K562 (cell line): ENCODE data around the gene TRMT112. TPM values are rescaled to one million over a fixed set of nuclear protein-coding genes. Genes with fewer than 3 reads are reported as not detected.

ENCODE experiments used
- AFF4 ChIP-seq: sonication (generic); formaldehyde crosslinking; IDR thresholded peaks from 2 replicates; pipeline ENCODE4 v1.8.0; 2023; ENCODE audit warnings: mild to moderate bottlenecking, missing genetic modification reagents
- CEBPG ChIP-seq, 3 experiments: fragments of 200-800 bp in 1 of 3; sonication (Bioruptor generic) in 1 of 3; sonication (generic) in 1 of 3; formaldehyde crosslinking in 1 of 3; IDR thresholded peaks in 2 of 3; conservative IDR thresholded peaks in 1 of 3; 2 replicates each; pipeline versions ENCODE4 v1.6.1 to v1.8.0; 2016 to 2022; ENCODE audit warnings: missing compliant biosample characterization in 2 of 3, missing genetic modification characterization in 2 of 3, mild to moderate bottlenecking in 1 of 3, missing genetic modification reagents in 1 of 3
- CXXC5 ChIP-seq: fragments of 250-450 bp; sonication (Bioruptor Pico); IDR thresholded peaks from 2 replicates; pipeline ENCODE4 v1.8.0; 2022; ENCODE audit warnings: inconsistent platforms, mild to moderate bottlenecking, moderate library complexity
- E2F4 ChIP-seq: sonication (generic); formaldehyde crosslinking; IDR thresholded peaks from 2 replicates; pipeline ENCODE4 v1.8.0; 2022; ENCODE audit warnings: mild to moderate bottlenecking, low read depth, missing genetic modification reagents
- HOXB6 ChIP-seq: fragments of 250-450 bp; sonication (Bioruptor Pico); IDR thresholded peaks from 2 replicates; pipeline ENCODE4 v1.5.1; 2022; ENCODE audit warnings: mild to moderate bottlenecking, borderline replicate concordance
- MEF2D ChIP-seq: conservative IDR thresholded peaks from 2 replicates; pipeline ENCODE4 v1.6.1; 2016; ENCODE audit warnings: low read depth, missing genetic modification characterization, missing compliant biosample characterization
- PRPF4 ChIP-seq: fragments of 200-400 bp; formaldehyde crosslinking; IDR thresholded peaks from one replicate; pipeline ENCODE4 v1.6.1; 2017; ENCODE audit warnings: low read length, low read depth, mild to moderate bottlenecking; ENCODE audit not compliant: insufficient read depth, poor library complexity, severe bottlenecking
- PTBP1 ChIP-seq: fragments of 200-400 bp; formaldehyde crosslinking; IDR thresholded peaks from 2 replicates; pipeline ENCODE4 v1.6.1; 2017; ENCODE audit warnings: low read depth, low read length
- PYGO2 ChIP-seq: fragments of 450-650 bp; IDR thresholded peaks from 2 replicates; pipeline ENCODE4 v1.6.1; 2016; ENCODE audit warnings: mild to moderate bottlenecking, missing genetic modification characterization, moderate library complexity, missing compliant biosample characterization
- RHOXF2B ChIP-seq: fragments of 250-450 bp; sonication (Bioruptor Pico); conservative IDR thresholded peaks from 2 replicates; pipeline ENCODE4 v1.5.1; 2021
- STAG1 ChIP-seq: sonication (generic); formaldehyde crosslinking; IDR thresholded peaks from 2 replicates; pipeline ENCODE4 v1.5.0; 2020; ENCODE audit warnings: missing genetic modification reagents, borderline replicate concordance
- ZC3H8 ChIP-seq: fragments of 450-650 bp; IDR thresholded peaks from 2 replicates; pipeline ENCODE4 v1.6.1; 2017
- ZNF197 ChIP-seq: fragments of 200-800 bp; sonication (Bioruptor generic); IDR thresholded peaks from 2 replicates; pipeline ENCODE4 v1.6.1; 2016; ENCODE audit warnings: low read depth, missing genetic modification characterization, missing compliant biosample characterization
- ZNF592 ChIP-seq: fragments of 450-650 bp; IDR thresholded peaks from 2 replicates; pipeline ENCODE4 v1.6.1; 2017; ENCODE audit warnings: antibody characterized with exemption, mild to moderate bottlenecking
- polyA plus RNA-seq, 8 experiments: library from polyadenylated mRNA; depleted of rRNA in 4 of 8; stranded (reverse) in 5 of 8; unstranded in 3 of 8; fragments of >200 nt; fragmentation: Nextera tagmentation in 2 of 8; fragmentation: Illumina TruSeq in 1 of 8; extraction: Ambion mirVana in 2 of 8; extraction: Trizol in 1 of 8; gene quantifications; 2 replicates each; pipeline versions ENCODE4 v1.2.1 to v1.2.3, GENCODE V29; 2011 to 2014; ENCODE audit warnings: inconsistent platforms in 1 of 8, missing spikeins in 1 of 8
- total RNA-seq, 7 experiments: library from RNA; depleted of rRNA in 6 of 7; stranded (reverse); fragments of >200 nt in 6 of 7; fragmentation: Illumina TruSeq in 2 of 7; extraction: Trizol in 2 of 7; gene quantifications; 2 replicates each; pipeline versions ENCODE4 v1.2.1 to v1.2.3, GENCODE V29; 2011 to 2021; ENCODE audit warnings: low replicate concordance in 1 of 7
- TF ChIP-seq, protein P1 (sequence below): IDR thresholded peaks from 3 replicates; pipeline ENCODE4 v1.6.1; 2011; ENCODE audit warnings: borderline replicate concordance, mild to moderate bottlenecking; ENCODE audit not compliant: insufficient read length, insufficient read depth

The TRMT112 gene
- total and polyA plus RNA-seq, 9 of the 15 experiments (the other 6 are each of a cell fraction or from before 2014, with no cell fraction given), result 162 to 444 (median 300) TPM

- TF ChIP-seq ZNF592 (peak; percentile 63; the same call in 1 of the 2 replicates), MEF2D (no peak), CXXC5 (CRISPR knock-in tag) (peak; percentile 98), ZNF197 (CRISPR knock-in tag) (peak; percentile 34; the same call in 1 of the 2 replicates), PRPF4 (no peak), PYGO2 (tag) (no peak), RHOXF2B (CRISPR knock-in tag) (no peak), CEBPG (CRISPR knock-in tag; IDR thresholded peaks at IDR 0.05) (peak; percentile 93), CEBPG (tag; conservative IDR thresholded peaks at IDR 0.05 in 1 of 2, IDR thresholded peaks at IDR 0.05 in 1 of 2) (peak; percentile 96 to 97), HOXB6 (CRISPR knock-in tag) (no peak), STAG1 (no peak), E2F4 (CRISPR knock-in tag) (no peak), AFF4 (CRISPR knock-in tag) (peak; percentile 91; the same call in 1 of the 2 replicates), PTBP1 (no peak), ZC3H8 (no peak)
- TF ChIP-seq, protein P1, sequence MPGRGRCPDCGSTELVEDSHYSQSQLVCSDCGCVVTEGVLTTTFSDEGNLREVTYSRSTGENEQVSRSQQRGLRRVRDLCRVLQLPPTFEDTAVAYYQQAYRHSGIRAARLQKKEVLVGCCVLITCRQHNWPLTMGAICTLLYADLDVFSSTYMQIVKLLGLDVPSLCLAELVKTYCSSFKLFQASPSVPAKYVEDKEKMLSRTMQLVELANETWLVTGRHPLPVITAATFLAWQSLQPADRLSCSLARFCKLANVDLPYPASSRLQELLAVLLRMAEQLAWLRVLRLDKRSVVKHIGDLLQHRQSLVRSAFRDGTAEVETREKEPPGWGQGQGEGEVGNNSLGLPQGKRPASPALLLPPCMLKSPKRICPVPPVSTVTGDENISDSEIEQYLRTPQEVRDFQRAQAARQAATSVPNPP, result no peak
Observed at GRCh38 chr11:64269540-64270220, 47.7 kb downstream of the TRMT112 start (continued).
